OCI-LY3 (cell line): ENCODE measurements around the gene SLC12A7.

ENCODE experiments used
- EZH2phosphoT487 ChIP-seq: fragments of 200-600 bp; shearing (Covaris generic); IDR thresholded peaks from 2 replicates; pipeline ENCODE4 v1.6.1; 2018; ENCODE audit warnings: antibody characterized with exemption, mixed run types, low read depth
- TF ChIP-seq, protein P1 (sequence below): fragments of 200-600, 300-600 bp; sonication (generic); IDR thresholded peaks from 2 replicates; pipeline ENCODE4 v1.5.1; 2014; ENCODE audit warnings: antibody characterized with exemption, low read length, low read depth

DNA sequence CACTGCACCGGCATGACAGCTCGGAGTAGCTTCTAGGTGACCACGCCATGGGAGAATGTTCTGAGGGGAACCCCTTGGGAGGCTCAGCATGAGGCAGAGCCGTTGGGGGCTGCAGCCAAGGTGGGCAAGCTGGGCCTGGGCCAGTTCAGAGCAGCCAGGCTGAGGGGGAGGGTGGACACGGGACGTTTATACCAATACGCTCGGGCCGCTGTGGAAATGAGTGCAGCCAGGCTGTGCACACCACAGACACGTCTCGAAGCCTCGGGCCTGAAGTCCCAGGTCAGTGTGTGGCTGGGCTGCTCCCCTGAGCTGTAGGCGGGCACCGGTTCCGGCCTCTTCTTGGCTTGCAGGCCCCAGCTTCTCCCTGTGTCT lies 28.9 kb upstream of the SLC12A7 start:
- TF ChIP-seq, protein P1, sequence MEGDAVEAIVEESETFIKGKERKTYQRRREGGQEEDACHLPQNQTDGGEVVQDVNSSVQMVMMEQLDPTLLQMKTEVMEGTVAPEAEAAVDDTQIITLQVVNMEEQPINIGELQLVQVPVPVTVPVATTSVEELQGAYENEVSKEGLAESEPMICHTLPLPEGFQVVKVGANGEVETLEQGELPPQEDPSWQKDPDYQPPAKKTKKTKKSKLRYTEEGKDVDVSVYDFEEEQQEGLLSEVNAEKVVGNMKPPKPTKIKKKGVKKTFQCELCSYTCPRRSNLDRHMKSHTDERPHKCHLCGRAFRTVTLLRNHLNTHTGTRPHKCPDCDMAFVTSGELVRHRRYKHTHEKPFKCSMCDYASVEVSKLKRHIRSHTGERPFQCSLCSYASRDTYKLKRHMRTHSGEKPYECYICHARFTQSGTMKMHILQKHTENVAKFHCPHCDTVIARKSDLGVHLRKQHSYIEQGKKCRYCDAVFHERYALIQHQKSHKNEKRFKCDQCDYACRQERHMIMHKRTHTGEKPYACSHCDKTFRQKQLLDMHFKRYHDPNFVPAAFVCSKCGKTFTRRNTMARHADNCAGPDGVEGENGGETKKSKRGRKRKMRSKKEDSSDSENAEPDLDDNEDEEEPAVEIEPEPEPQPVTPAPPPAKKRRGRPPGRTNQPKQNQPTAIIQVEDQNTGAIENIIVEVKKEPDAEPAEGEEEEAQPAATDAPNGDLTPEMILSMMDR, result no peak
- no peak for TF ChIP-seq EZH2phosphoT487
